SK-N-MC (cell line): ENCODE results near the gene GSTM2.
"Not testable (repeated sequence)": the region's sequence is repeated elsewhere in the genome, so short reads cannot be mapped to it uniquely, and the experiment has no call there.

Source experiments
- EZH2 ChIP-seq: fragments of 200-600 bp; sonication (generic); IDR thresholded peaks from one replicate; pipeline ENCODE4 v1.6.1; 2017; ENCODE audit warnings: antibody characterized with exemption
- POLR2AphosphoS5 ChIP-seq: IDR thresholded peaks from 2 replicates; pipeline ENCODE4 v1.6.1; 2012; ENCODE audit warnings: mild to moderate bottlenecking, low read depth, low read length, borderline replicate concordance

- not testable (repeated sequence) for TF ChIP-seq POLR2AphosphoS5, EZH2
Measured at GRCh38 chr1:109684777-109685176, 16.9 kb downstream of the GSTM2 start.
